GM03348 (cell line): Measurements from ENCODE around the gene BPIFA2.
"Not testable (repeated sequence)": the region's sequence is repeated elsewhere in the genome, so short reads cannot be mapped to it uniquely, and the experiment has no call there.

Experiments used
- DNase-seq: peaks from one replicate; pipeline ENCODE4 v3.0.0; 2012; ENCODE audit warnings: low spot score

BPIFA2 gene

GRCh38 chr20:33167859-33168258 is at the start of gene BPIFA2:
Gene BPIFA2, plus strand, starts transcription at chr20:33168159. Its CDS starts 987 bp downstream, at chr20:33169146.
- no peak for DNase-seq

- no peak for DNase-seq
Observed at GRCh38 chr20:33119725-33120720, 47.9 kb upstream of the BPIFA2 start.

- DNase-seq = no peak
Observed at GRCh38 chr20:33120934-33121333, 47.0 kb upstream of the BPIFA2 start.

GRCh38 chr20:33122297-33122696 is 45.7 kb upstream of the BPIFA2 start:
- not testable (repeated sequence) for DNase-seq

GRCh38 chr20:33124261-33124660 is 43.7 kb upstream of the BPIFA2 start:
- DNase-seq = no peak

GRCh38 chr20:33124994-33125393 is 43.0 kb upstream of the BPIFA2 start:
- DNase-seq = no peak

GRCh38 chr20:33125983-33126382 is 42.0 kb upstream of the BPIFA2 start:
- DNase-seq = no peak

- DNase-seq = no peak
Observed at GRCh38 chr20:33127422-33128097, 40.4 kb upstream of the BPIFA2 start.

- peak; percentile 74 for DNase-seq
Observed at GRCh38 chr20:33130568-33131061, 37.3 kb upstream of the BPIFA2 start.

GRCh38 chr20:33131949-33132473 is 35.9 kb upstream of the BPIFA2 start:
- DNase-seq = no peak

- DNase-seq = peak; percentile 41
Observed at GRCh38 chr20:33132513-33133372, 35.2 kb upstream of the BPIFA2 start.

GRCh38 chr20:33133373-33133941 is 34.5 kb upstream of the BPIFA2 start:
- no peak for DNase-seq

GRCh38 chr20:33137195-33137594 is 30.8 kb upstream of the BPIFA2 start:
- DNase-seq = no peak

GRCh38 chr20:33139467-33139866 is 28.5 kb upstream of the BPIFA2 start:
- no peak for DNase-seq

GRCh38 chr20:33145521-33145920 is 22.4 kb upstream of the BPIFA2 start:
- no peak for DNase-seq

- DNase-seq = no peak
Observed at GRCh38 chr20:33147299-33147698, 20.7 kb upstream of the BPIFA2 start.

GRCh38 chr20:33148040-33148439 is 19.9 kb upstream of the BPIFA2 start:
- DNase-seq = no peak

GRCh38 chr20:33154252-33154651 is 13.7 kb upstream of the BPIFA2 start:
- DNase-seq = no peak

- no peak for DNase-seq
Observed at GRCh38 chr20:33158637-33159385, 9.1 kb upstream of the BPIFA2 start.

GRCh38 chr20:33159713-33160112 is 8.2 kb upstream of the BPIFA2 start:
- no peak for DNase-seq

- no peak for DNase-seq
Observed at GRCh38 chr20:33160681-33161080, 7.3 kb upstream of the BPIFA2 start.
